Measurements from ENCODE around the gene LPCAT3.

The LPCAT3 gene

GRCh38 chr12:6964605-6965025 is 53.7 kb downstream of the LPCAT3 start:
- H3K4me3 ChIP-seq (replicated peaks; ENCODE audit: low read depth, low read length): no peak overlapping the region
- TF ChIP-seq CTCF (IDR thresholded peaks at IDR 0.05; ENCODE audit: low read depth, low read length, missing control alignments): no peak
- DNase-seq (ENCODE audit: extremely low read depth, low read depth): no peak

- no peak for DNase-seq (ENCODE audit: extremely low read depth, low read depth)
Observed at GRCh38 chr12:6963791-6964413, 54.4 kb downstream of the LPCAT3 start.

GRCh38 chr12:6963016-6963731 is 55.1 kb downstream of the LPCAT3 start:
- H3K4me3 ChIP-seq (replicated peaks; ENCODE audit: low read depth, low read length): no peak overlapping the region
- TF ChIP-seq CTCF (IDR thresholded peaks at IDR 0.05; ENCODE audit: low read depth, low read length, missing control alignments): no peak
- DNase-seq (ENCODE audit: extremely low read depth, low read depth): no peak

More at GRCh38 chr12:6963791-6964413, 54.4 kb downstream of the LPCAT3 start:
- no peak for TF ChIP-seq CTCF (IDR thresholded peaks at IDR 0.05; ENCODE audit: low read depth, low read length, missing control alignments)
- no peak overlapping the region for H3K4me3 ChIP-seq (replicated peaks; ENCODE audit: low read depth, low read length)

- no peak for TF ChIP-seq CTCF (IDR thresholded peaks at IDR 0.05; ENCODE audit: low read depth, low read length, missing control alignments)
- no peak for DNase-seq (ENCODE audit: extremely low read depth, low read depth)
- no peak overlapping the region for H3K4me3 ChIP-seq (replicated peaks; ENCODE audit: low read depth, low read length)
Observed at GRCh38 chr12:6962285-6963015, 55.8 kb downstream of the LPCAT3 start.

- no peak for DNase-seq (ENCODE audit: extremely low read depth, low read depth)
- H3K4me3 ChIP-seq (replicated peaks; ENCODE audit: low read depth, low read length): peak overlapping the region; percentile 7; the same call in 1 of the 2 replicates
- TF ChIP-seq CTCF (IDR thresholded peaks at IDR 0.05; ENCODE audit: low read depth, low read length, missing control alignments): peak; percentile 68
Observed at GRCh38 chr12:6961695-6962284, 56.5 kb downstream of the LPCAT3 start.

GRCh38 chr12:6961278-6961694 is 57.0 kb downstream of the LPCAT3 start:
- TF ChIP-seq CTCF (IDR thresholded peaks at IDR 0.05; ENCODE audit: low read depth, low read length, missing control alignments): no peak
- H3K4me3 ChIP-seq (replicated peaks; ENCODE audit: low read depth, low read length): peak overlapping the region; percentile 7; the same call in 1 of the 2 replicates
- DNase-seq (ENCODE audit: extremely low read depth, low read depth): no peak

Measured in HFF-Myc (cell line).